Activated naive CD4-positive, alpha-beta T cell treated with anti-CD3 and anti-CD28 coated beads, Interleukin-2, amount 50 U/mL, for 24 hours (primary cell): ENCODE measurements around the gene SLC6A12.
A peak's percentile ranks its signal among the peaks of the same experiment; 100 is the strongest.

Source experiments
- H3K27ac Mint-ChIP-seq: one replicate; pipeline ENCODE4 v1.8.0; 2021; ENCODE audit warnings: mild to moderate bottlenecking, mixed read lengths
- H3K27me3 Mint-ChIP-seq: one replicate; pipeline ENCODE4 v1.8.0; 2021; ENCODE audit warnings: mixed read lengths
- H3K36me3 Mint-ChIP-seq: one replicate; pipeline ENCODE4 v1.8.0; 2021; ENCODE audit warnings: mixed read lengths
- H3K4me1 Mint-ChIP-seq: one replicate; pipeline ENCODE4 v1.8.0; 2021; ENCODE audit warnings: mixed read lengths
- H3K4me3 Mint-ChIP-seq: one replicate; pipeline ENCODE4 v1.8.0; 2021; ENCODE audit warnings: mild to moderate bottlenecking, mixed read lengths
- H3K9me3 Mint-ChIP-seq: one replicate; pipeline ENCODE4 v1.8.0; 2021; ENCODE audit warnings: mixed read lengths

Gene SLC6A12

GRCh38 chr12:182381-182892 lies 31.5 kb downstream of the SLC6A12 start:
- no peaks in the 10 kb centered on the region for H3K36me3 Mint-ChIP-seq
- no peak overlapping the region for H3K27ac Mint-ChIP-seq
- H3K4me1 Mint-ChIP-seq = no peaks in the 10 kb centered on the region
- peaks cover 6% of the 10 kb centered on the region for H3K27me3 Mint-ChIP-seq
- no peaks in the 10 kb centered on the region for H3K9me3 Mint-ChIP-seq
- no peak overlapping the region for H3K4me3 Mint-ChIP-seq

- H3K4me3 Mint-ChIP-seq = no peak overlapping the region
- no peaks in the 10 kb centered on the region for H3K36me3 Mint-ChIP-seq
- H3K27me3 Mint-ChIP-seq = peaks cover 6% of the 10 kb centered on the region
- no peak overlapping the region for H3K27ac Mint-ChIP-seq
- no peaks in the 10 kb centered on the region for H3K4me1 Mint-ChIP-seq
- H3K9me3 Mint-ChIP-seq = no peaks in the 10 kb centered on the region
Measured at GRCh38 chr12:181921-182320, 32.0 kb downstream of the SLC6A12 start.

- H3K36me3 Mint-ChIP-seq = no peaks in the 10 kb centered on the region
- H3K27ac Mint-ChIP-seq = no peak overlapping the region
- no peak overlapping the region for H3K4me3 Mint-ChIP-seq
- no peaks in the 10 kb centered on the region for H3K4me1 Mint-ChIP-seq
- no peaks in the 10 kb centered on the region for H3K9me3 Mint-ChIP-seq
- peaks cover 6% of the 10 kb centered on the region for H3K27me3 Mint-ChIP-seq
Measured at GRCh38 chr12:180445-180844, 33.5 kb downstream of the SLC6A12 start.

DNA sequence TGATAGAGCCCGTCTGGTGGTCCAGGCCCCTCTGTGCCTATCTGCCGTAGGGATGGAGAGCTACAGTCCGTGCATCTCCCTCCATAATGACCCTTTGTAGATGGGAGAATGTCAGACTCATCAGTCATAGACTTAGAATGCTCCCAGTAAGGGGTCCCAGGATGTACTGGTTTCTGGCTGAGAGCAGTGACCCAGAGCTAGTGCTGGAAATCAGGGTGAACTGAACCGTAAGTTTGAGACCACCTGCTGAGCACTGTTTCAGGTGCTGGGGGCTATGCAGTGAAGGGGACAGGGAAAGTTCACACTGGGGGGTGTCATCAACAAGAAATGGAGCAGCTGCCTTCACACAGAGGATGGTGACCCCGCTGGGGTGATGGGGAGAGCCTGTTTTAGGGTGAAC lies 34.1 kb downstream of the SLC6A12 start:
- H3K27me3 Mint-ChIP-seq = peaks cover 6% of the 10 kb centered on the region
- H3K4me1 Mint-ChIP-seq = no peaks in the 10 kb centered on the region
- H3K36me3 Mint-ChIP-seq = no peaks in the 10 kb centered on the region
- H3K4me3 Mint-ChIP-seq = no peak overlapping the region
- no peaks in the 10 kb centered on the region for H3K9me3 Mint-ChIP-seq
- no peak overlapping the region for H3K27ac Mint-ChIP-seq

- no peaks in the 10 kb centered on the region for H3K9me3 Mint-ChIP-seq
- no peak overlapping the region for H3K4me3 Mint-ChIP-seq
- no peak overlapping the region for H3K27ac Mint-ChIP-seq
- H3K27me3 Mint-ChIP-seq = peaks cover 4% of the 10 kb centered on the region
- H3K36me3 Mint-ChIP-seq = no peaks in the 10 kb centered on the region
- no peaks in the 10 kb centered on the region for H3K4me1 Mint-ChIP-seq
Measured at GRCh38 chr12:179131-179884, 34.6 kb downstream of the SLC6A12 start.

- Mint-ChIP-seq H3K27me3 (peaks cover 4% of the 10 kb centered on the region), H3K9me3 (no peaks in the 10 kb centered on the region), H3K4me1 (no peaks in the 10 kb centered on the region), H3K27ac (no peak overlapping the region), H3K4me3 (no peak overlapping the region), H3K36me3 (no peaks in the 10 kb centered on the region)
Measured at GRCh38 chr12:178829-179109, 35.2 kb downstream of the SLC6A12 start.

GRCh38 chr12:177980-178828 lies 35.8 kb downstream of the SLC6A12 start:
- no peak overlapping the region for H3K4me3 Mint-ChIP-seq
- no peaks in the 10 kb centered on the region for H3K36me3 Mint-ChIP-seq
- H3K27me3 Mint-ChIP-seq = peaks cover 4% of the 10 kb centered on the region
- no peaks in the 10 kb centered on the region for H3K9me3 Mint-ChIP-seq
- H3K27ac Mint-ChIP-seq = no peak overlapping the region
- H3K4me1 Mint-ChIP-seq = no peaks in the 10 kb centered on the region

DNA sequence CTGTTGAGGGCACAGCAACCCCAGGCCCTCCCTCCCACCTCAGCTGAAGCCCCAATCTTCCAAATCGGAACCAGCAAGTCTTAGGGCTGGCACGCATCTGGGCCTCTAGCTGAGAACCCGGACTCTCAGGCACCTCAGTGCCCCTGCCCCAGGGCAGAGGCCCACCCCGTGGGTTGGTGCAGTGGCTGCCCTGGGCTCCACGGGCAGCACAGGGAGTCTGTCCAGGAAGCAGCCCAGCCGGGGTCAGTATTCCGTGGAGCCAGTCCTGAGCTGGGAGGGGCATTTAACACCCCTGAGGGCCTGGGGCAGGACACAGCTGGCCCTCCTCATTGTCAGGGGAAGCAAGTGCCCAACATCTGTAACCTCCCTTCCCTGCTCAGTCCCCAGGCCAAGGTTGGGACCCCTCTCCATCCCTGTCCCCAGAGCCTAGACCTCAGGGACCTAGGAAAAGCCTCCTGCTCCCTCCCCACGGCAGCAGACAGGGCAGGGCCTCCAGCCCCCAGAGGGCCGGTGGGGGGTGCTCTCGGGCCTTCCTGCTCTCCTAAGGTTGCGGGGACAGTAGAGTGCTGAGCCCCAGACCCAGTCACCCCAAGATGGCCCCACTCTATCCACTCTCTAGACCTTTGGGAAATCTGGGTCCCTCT lies 36.5 kb downstream of the SLC6A12 start:
- no peak overlapping the region for H3K27ac Mint-ChIP-seq
- no peaks in the 10 kb centered on the region for H3K4me1 Mint-ChIP-seq
- no peaks in the 10 kb centered on the region for H3K36me3 Mint-ChIP-seq

DNA sequence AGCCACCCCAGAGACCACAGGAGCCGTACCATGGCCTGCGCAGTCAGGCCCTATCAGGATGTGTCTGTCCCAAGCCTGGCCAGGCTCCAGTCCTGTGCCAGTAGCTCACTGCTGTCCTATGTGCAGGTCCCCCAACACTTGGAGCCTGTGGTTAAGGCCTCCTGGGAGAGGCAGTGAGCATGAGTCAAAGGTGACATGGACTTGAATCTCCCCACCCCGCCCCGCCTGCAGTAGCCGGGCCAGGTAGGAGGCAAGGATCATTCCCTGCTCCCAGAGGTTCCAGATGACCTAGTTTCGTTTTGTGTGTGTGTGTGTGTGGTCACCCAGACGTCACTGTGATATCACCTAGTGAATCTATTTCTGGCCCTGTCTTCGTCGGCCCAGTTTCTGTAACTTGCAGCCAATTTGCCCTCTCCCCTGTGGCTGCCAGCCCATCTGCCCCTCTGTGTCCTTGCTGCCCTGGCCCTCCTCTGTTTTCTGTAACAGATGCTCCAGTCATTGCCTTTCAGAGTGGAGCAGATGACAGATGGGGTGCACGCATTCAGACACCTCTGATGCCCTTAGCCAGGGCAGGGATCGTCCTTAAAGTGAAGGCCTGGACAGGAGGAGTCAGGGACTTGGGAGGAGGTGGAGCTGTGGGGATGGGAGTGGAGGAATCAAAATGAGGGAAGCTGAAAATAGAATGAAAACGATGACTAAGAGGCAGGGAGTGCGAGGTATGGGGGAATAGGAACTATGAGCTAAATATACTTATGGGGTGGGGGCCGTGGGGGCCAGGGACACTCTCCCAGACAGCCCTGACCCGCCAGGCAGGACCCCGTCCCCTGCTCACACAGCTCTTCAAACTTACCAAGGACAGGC lies 37.4 kb downstream of the SLC6A12 start:
- H3K4me3 Mint-ChIP-seq = no peak overlapping the region
- peaks cover 4% of the 10 kb centered on the region for H3K27me3 Mint-ChIP-seq
- H3K9me3 Mint-ChIP-seq = no peaks in the 10 kb centered on the region
- H3K27ac Mint-ChIP-seq = peak overlapping the region; percentile 23
- no peaks in the 10 kb centered on the region for H3K4me1 Mint-ChIP-seq
- no peaks in the 10 kb centered on the region for H3K36me3 Mint-ChIP-seq

More for the DNA sequence above, 36.5 kb downstream of the SLC6A12 start:
- Mint-ChIP-seq H3K4me3 (no peak overlapping the region), H3K9me3 (no peaks in the 10 kb centered on the region), H3K27me3 (peaks cover 4% of the 10 kb centered on the region)

DNA sequence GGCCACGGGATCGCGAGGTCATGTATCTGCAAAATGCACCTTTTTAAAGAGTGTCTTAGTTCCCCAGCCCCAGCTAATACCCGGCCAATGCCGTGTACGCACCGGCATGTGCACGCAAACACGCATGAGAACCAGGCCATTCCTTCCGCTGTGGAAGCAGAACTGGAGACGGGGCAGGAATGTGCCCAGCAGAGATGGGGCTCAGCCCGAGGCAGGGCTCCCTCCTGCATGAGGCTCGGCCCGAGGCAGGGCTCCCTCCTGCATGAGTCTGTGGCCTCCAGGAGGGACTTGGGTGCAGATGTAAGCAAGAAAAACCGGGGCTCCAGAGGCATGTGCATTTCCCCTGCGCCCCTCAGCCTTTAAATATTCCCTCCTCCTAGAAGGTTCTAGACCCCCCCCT lies 38.2 kb downstream of the SLC6A12 start:
- Mint-ChIP-seq H3K4me3 (no peak overlapping the region), H3K9me3 (no peaks in the 10 kb centered on the region), H3K27ac (no peak overlapping the region), H3K4me1 (no peaks in the 10 kb centered on the region), H3K27me3 (peaks cover 4% of the 10 kb centered on the region), H3K36me3 (no peaks in the 10 kb centered on the region)

DNA sequence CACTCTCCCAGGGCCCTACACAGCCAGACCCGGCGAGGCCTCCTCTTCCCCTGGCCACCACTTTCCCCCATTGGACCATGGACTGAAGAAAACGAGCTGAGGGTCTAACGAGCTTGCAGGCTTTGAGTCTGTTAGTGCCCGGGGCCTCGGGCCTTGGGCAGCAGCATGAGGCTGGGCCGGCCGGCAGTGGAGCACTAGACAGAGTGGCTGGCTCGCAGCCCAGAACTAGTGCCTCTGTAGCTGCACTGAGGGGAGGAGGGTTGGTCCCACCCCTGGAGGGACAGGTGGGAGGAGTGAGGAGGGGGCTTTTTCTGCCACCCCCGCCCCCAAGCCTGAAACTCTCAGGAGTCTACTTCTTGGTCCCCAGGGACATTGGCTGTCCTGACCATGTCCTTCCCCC lies 38.7 kb downstream of the SLC6A12 start:
- Mint-ChIP-seq H3K4me1 (no peaks in the 10 kb centered on the region), H3K9me3 (no peaks in the 10 kb centered on the region), H3K27ac (peak overlapping the region; percentile 23), H3K36me3 (no peaks in the 10 kb centered on the region), H3K27me3 (peaks cover 4% of the 10 kb centered on the region), H3K4me3 (no peak overlapping the region)

DNA sequence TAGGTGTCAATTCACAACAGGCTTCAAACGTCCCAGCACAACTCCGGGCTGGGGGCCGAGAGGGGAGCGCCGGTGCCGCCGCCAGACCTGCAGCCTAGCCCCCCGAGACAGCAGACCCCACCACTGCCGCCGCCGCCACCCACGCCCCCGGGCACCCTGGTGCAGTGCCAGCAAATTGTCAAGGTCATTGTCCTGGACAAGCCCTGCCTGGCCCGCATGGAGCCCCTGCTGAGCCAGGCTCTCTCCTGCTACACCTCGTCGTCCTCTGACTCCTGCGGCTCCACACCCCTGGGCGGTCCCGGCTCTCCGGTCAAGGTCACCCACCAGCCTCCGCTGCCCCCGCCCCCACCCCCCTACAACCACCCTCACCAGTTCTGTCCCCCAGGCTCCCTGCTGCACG lies 39.4 kb downstream of the SLC6A12 start:
- Mint-ChIP-seq H3K27me3 (peaks cover 4% of the 10 kb centered on the region), H3K36me3 (no peaks in the 10 kb centered on the region), H3K27ac (no peak overlapping the region), H3K4me3 (no peak overlapping the region), H3K4me1 (peaks cover 3% of the 10 kb centered on the region), H3K9me3 (no peaks in the 10 kb centered on the region)

DNA sequence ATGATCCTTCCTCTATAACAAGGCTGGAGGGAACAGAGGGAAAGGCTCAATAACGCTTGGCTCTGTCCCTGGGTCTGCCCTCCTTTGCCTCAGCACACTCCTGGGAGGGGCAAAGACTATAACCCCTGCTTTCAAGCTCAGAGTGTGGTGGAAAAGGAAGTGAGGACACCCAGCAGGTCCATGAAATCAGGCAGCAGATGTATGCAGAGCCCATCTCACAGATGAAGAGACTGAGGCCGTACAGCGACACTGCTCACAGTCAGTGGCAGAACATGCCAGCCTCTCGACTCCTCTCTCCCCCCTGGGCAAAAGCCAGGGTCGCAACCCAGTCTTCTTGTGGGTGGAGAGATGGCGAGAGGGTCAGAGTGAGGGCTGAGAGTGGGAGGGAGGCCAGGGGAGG lies 39.8 kb downstream of the SLC6A12 start:
- Mint-ChIP-seq H3K36me3 (no peaks in the 10 kb centered on the region), H3K27me3 (peaks cover 4% of the 10 kb centered on the region), H3K4me1 (peaks cover 8% of the 10 kb centered on the region), H3K9me3 (no peaks in the 10 kb centered on the region), H3K27ac (no peak overlapping the region), H3K4me3 (no peak overlapping the region)

- Mint-ChIP-seq H3K27me3 (no peaks in the 10 kb centered on the region), H3K9me3 (no peaks in the 10 kb centered on the region), H3K27ac (no peak overlapping the region)
Measured at GRCh38 chr12:172732-173161, 41.2 kb downstream of the SLC6A12 start.

More at GRCh38 chr12:172732-173161, 41.2 kb downstream of the SLC6A12 start:
- peaks cover 16% of the 10 kb centered on the region for H3K4me1 Mint-ChIP-seq
- no peaks in the 10 kb centered on the region for H3K36me3 Mint-ChIP-seq
- no peak overlapping the region for H3K4me3 Mint-ChIP-seq
